Immature natural killer cell (primary cell): ENCODE measurements around the gene AAMDC. TPM values are rescaled to one million over a fixed set of nuclear protein-coding genes. Genes with fewer than 3 reads are reported as not detected.
A peak's percentile ranks its signal among the peaks of the same experiment; 100 is the strongest.

Experiments used
- DNase-seq, 3 donors: peaks; one replicate each; pipeline ENCODE4 v3.0.0; 2022; ENCODE audit warnings: mixed read lengths in 1 of 3
- H3K27ac Mint-ChIP-seq, 6 donors: one replicate each; pipeline ENCODE4 v1.8.0; 2020; ENCODE audit warnings: mixed read lengths in 6 of 6, mild to moderate bottlenecking in 5 of 6, inconsistent platforms in 4 of 6, moderate library complexity in 3 of 6
- H3K27me3 Mint-ChIP-seq, 3 donors: one replicate each; pipeline ENCODE4 v1.8.0; 2020 to 2021; ENCODE audit warnings: low read depth in 3 of 3, mild to moderate bottlenecking in 3 of 3, mixed read lengths in 3 of 3, moderate library complexity in 3 of 3, inconsistent platforms in 1 of 3
- H3K36me3 Mint-ChIP-seq, 3 donors: one replicate each; pipeline ENCODE4 v1.8.0; 2020; ENCODE audit warnings: mixed read lengths in 3 of 3, inconsistent platforms in 2 of 3, mild to moderate bottlenecking in 2 of 3
- H3K4me1 Mint-ChIP-seq, 2 donors: one replicate each; pipeline ENCODE4 v1.8.0; 2020; ENCODE audit warnings: inconsistent platforms in 2 of 2, mild to moderate bottlenecking in 2 of 2, mixed read lengths in 2 of 2, moderate library complexity in 1 of 2
- H3K4me3 Mint-ChIP-seq, 5 donors: one replicate each; pipeline ENCODE4 v1.8.0; 2020; ENCODE audit warnings: mild to moderate bottlenecking in 5 of 5, mixed read lengths in 5 of 5, inconsistent platforms in 3 of 5, moderate library complexity in 3 of 5
- H3K9me3 Mint-ChIP-seq, 6 donors: one replicate each; pipeline ENCODE4 v1.8.0; 2020; ENCODE audit warnings: mild to moderate bottlenecking in 6 of 6, mixed read lengths in 6 of 6, inconsistent platforms in 4 of 6, moderate library complexity in 3 of 6
- polyA plus RNA-seq, 3 donors: library from polyadenylated mRNA; unstranded; fragments of 300-500 nt; fragmentation: Illumina TruSeq; gene quantifications; one replicate each; pipeline ENCODE4 v1.2.3, GENCODE V29; 2021

The AAMDC gene
- polyA plus RNA-seq: 10 to 100 TPM; 14.8 to 23.7 (median 18.1) TPM

GRCh38 chr11:77820565-77821348 lies at the start of gene AAMDC, which contains the start of gene RSF1:
TSS of gene AAMDC (plus strand) at chr11:77821144. CDS start at chr11:77842497, 21,353 bp downstream.
TSS of gene RSF1 (minus strand) at chr11:77820722. CDS start at chr11:77820714, 8 bp downstream.
- peaks cover 37 to 50% of the 10 kb centered on the region in 2 donors for H3K4me1 Mint-ChIP-seq
- peak within 1 kb of the TSS; percentile 97 to 100 (median 99) for H3K4me3 Mint-ChIP-seq
- no peaks in the 10 kb centered on the region for H3K9me3 Mint-ChIP-seq
- peak within 1 kb of the TSS; percentile 85 to 97 (median 94) for H3K27ac Mint-ChIP-seq
- DNase-seq: peak; percentile 94 to 97 (median 96)
- peaks cover 2 to 14% (median 5%) of the 10 kb centered on the region in 3 donors for H3K27me3 Mint-ChIP-seq
- H3K36me3 Mint-ChIP-seq: no peaks in the 10 kb centered on the region

- Mint-ChIP-seq H3K9me3 (no peaks in the 10 kb centered on the region), H3K36me3 (no peaks in the 10 kb centered on the region), H3K27me3 (peaks cover 0 to 2% (median 0%) of the 10 kb centered on the region in 3 donors), H3K4me1 (peaks cover 51 to 67% of the 10 kb centered on the region in 2 donors), H3K27ac (peak overlapping the region in 1 of 6 donors; percentile 29), H3K4me3 (no peak overlapping the region)
- DNase-seq: no peak
These were observed 45.0 kb upstream of the AAMDC start for GRCh38 chr11:77775936-77776335.

GRCh38 chr11:77776455-77776854 lies 44.5 kb upstream of the AAMDC start:
- peak in 2 of 3 donors; percentile 3 to 17 for DNase-seq
- Mint-ChIP-seq H3K4me1 (peaks cover 48 to 64% of the 10 kb centered on the region in 2 donors), H3K27ac (no peak overlapping the region)

DNA sequence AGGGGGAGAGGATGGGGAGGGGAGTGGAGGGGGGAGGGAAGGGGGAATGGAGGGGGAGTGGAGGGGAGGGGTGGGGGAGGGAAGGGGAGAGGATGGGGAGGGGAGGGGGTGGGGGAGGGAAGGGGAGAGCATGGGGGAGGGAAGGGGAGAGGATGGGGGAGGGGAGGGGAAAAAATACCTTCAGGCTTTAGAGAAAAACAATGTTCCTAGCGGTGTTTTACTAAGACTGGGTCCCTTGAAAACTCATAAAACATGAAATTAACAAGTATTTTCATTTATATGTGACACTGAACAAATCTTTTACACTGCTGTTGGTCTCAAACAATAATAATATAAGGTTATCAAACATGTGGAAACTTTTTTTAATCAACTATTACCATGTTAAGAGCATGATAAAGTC lies 42.8 kb upstream of the AAMDC start:
- no peaks in the 10 kb centered on the region for H3K36me3 Mint-ChIP-seq
- DNase-seq: no peak
- H3K27ac Mint-ChIP-seq: peak overlapping the region in 2 of 6 donors; percentile 10 to 54
- H3K27me3 Mint-ChIP-seq: peaks cover 0 to 2% (median 0%) of the 10 kb centered on the region in 3 donors
- H3K4me1 Mint-ChIP-seq: peaks cover 39 to 61% of the 10 kb centered on the region in 2 donors
- no peaks in the 10 kb centered on the region for H3K9me3 Mint-ChIP-seq
- H3K4me3 Mint-ChIP-seq: no peak overlapping the region

More at GRCh38 chr11:77776455-77776854, 44.5 kb upstream of the AAMDC start:
- Mint-ChIP-seq H3K27me3 (peaks cover 0 to 2% (median 0%) of the 10 kb centered on the region in 3 donors), H3K4me3 (no peak overlapping the region), H3K36me3 (no peaks in the 10 kb centered on the region), H3K9me3 (no peaks in the 10 kb centered on the region)

GRCh38 chr11:77778549-77778948 lies 42.4 kb upstream of the AAMDC start:
- no peaks in the 10 kb centered on the region for H3K36me3 Mint-ChIP-seq
- H3K27me3 Mint-ChIP-seq: peaks cover 0 to 2% (median 0%) of the 10 kb centered on the region in 3 donors
- H3K4me3 Mint-ChIP-seq: no peak overlapping the region
- DNase-seq: no peak
- no peaks in the 10 kb centered on the region for H3K9me3 Mint-ChIP-seq
- peaks cover 37 to 60% of the 10 kb centered on the region in 2 donors for H3K4me1 Mint-ChIP-seq
- peak overlapping the region in 4 of 6 donors; percentile 10 to 70 (median 53) for H3K27ac Mint-ChIP-seq

DNA sequence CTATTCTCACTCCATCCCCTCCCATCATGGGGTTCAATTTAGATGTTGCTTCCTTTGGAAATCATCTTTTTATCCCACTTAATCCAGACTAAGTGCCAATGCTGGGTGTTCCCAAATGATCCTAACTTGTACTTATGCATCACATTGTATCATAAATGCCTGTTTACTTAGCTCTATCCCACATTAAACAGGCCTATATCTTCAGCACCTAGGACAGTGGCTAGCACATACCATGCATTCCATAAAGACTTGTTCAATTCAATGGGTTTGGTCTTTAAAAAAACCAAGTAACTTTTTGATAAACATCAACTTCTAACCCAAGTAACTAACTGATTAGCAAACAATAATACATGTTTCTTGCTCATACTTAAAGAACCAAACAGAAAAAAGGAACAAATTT lies 41.0 kb upstream of the AAMDC start:
- no peaks in the 10 kb centered on the region for H3K36me3 Mint-ChIP-seq
- peaks cover 0 to 2% (median 0%) of the 10 kb centered on the region in 3 donors for H3K27me3 Mint-ChIP-seq
- peaks cover 39 to 66% of the 10 kb centered on the region in 2 donors for H3K4me1 Mint-ChIP-seq
- DNase-seq: no peak
- H3K4me3 Mint-ChIP-seq: no peak overlapping the region
- no peaks in the 10 kb centered on the region for H3K9me3 Mint-ChIP-seq
- H3K27ac Mint-ChIP-seq: peak overlapping the region in 2 of 6 donors; percentile 16 to 45

DNA sequence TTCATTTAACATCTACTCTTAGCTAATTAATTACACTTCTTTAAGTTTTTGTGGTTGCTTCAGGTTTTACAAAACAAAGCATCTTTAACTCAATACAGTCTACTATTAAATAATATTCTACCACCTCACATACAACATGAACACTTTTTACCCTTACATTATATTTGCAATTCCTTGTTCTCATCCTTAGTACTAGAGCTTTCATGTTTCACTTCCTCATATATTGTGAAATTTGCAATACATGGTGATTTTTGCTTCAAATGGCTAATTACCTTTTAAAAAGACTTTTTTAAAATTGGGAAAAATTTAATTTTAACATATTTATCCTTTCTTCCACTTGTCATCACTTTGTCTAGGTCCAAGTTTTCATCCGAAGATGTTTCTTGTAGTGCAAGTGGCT lies 37.9 kb upstream of the AAMDC start:
- no peaks in the 10 kb centered on the region for H3K36me3 Mint-ChIP-seq
- H3K27ac Mint-ChIP-seq: peak overlapping the region in 1 of 6 donors; percentile 1
- no peaks in the 10 kb centered on the region for H3K9me3 Mint-ChIP-seq
- H3K4me1 Mint-ChIP-seq: peaks cover 48 to 78% of the 10 kb centered on the region in 2 donors
- peaks cover 0 to 2% (median 0%) of the 10 kb centered on the region in 3 donors for H3K27me3 Mint-ChIP-seq
- no peak overlapping the region for H3K4me3 Mint-ChIP-seq
- no peak for DNase-seq

GRCh38 chr11:77784572-77784971 lies 36.4 kb upstream of the AAMDC start:
- Mint-ChIP-seq H3K4me3 (no peak overlapping the region), H3K9me3 (no peaks in the 10 kb centered on the region), H3K27ac (no peak overlapping the region), H3K27me3 (peaks cover 0 to 3% (median 0%) of the 10 kb centered on the region in 3 donors), H3K4me1 (peaks cover 58 to 83% of the 10 kb centered on the region in 2 donors), H3K36me3 (no peaks in the 10 kb centered on the region)
- DNase-seq: no peak

DNA sequence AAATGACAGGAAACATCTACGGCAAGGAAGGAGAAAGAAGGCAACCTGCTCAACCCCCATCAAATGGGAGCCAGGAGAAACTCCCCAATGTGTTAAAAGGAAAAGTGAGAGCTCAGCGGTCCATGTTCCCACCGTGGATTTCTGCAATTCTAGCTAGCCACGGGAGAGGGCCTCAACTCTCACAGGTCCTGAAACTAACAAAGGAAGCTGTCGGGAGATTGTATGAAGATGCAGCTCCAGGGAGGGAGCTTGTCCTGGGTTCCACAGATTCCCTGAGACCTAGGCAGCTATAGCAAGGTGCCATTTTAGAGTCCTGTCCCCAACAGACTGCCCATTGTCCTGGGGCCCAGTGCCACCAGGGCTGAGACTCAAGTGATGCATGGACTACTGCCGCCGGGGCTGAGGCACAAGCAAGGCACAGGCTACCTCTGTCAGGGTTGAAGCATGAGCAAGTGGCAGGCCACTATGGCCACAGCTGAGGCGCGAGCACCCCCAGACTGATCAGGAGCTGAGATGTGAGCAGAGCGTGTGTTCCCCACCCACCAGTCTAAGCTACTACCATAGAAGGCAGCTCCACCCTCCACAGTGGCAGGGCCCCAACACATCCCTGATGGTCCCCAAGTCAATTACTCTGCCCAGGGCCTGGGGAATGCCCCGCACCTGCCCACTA lies 31.7 kb upstream of the AAMDC start:
- peak overlapping the region in 3 of 5 donors; percentile 1 to 71 (median 9) for H3K4me3 Mint-ChIP-seq
- H3K27me3 Mint-ChIP-seq: peaks cover 0 to 3% (median 2%) of the 10 kb centered on the region in 3 donors
- no peak for DNase-seq
- peaks cover 0 to 20% (median 8%) of the 10 kb centered on the region in 3 donors for H3K36me3 Mint-ChIP-seq
- peak overlapping the region; percentile 43 to 86 (median 82) for H3K27ac Mint-ChIP-seq
- no peaks in the 10 kb centered on the region for H3K9me3 Mint-ChIP-seq
- peaks cover 87 to 95% of the 10 kb centered on the region in 2 donors for H3K4me1 Mint-ChIP-seq

GRCh38 chr11:77789731-77790476 lies 31.0 kb upstream of the AAMDC start:
- Mint-ChIP-seq H3K27ac (peak overlapping the region; percentile 43 to 86 (median 62)), H3K4me1 (peaks cover 86 to 95% of the 10 kb centered on the region in 2 donors), H3K36me3 (peaks cover 0 to 20% (median 8%) of the 10 kb centered on the region in 3 donors), H3K4me3 (no peak overlapping the region), H3K27me3 (peaks cover 0 to 3% (median 2%) of the 10 kb centered on the region in 3 donors), H3K9me3 (no peaks in the 10 kb centered on the region)
- no peak for DNase-seq

- no peak for DNase-seq
- peak overlapping the region in 1 of 6 donors; percentile 60 for H3K27ac Mint-ChIP-seq
- H3K27me3 Mint-ChIP-seq: peaks cover 0 to 3% (median 2%) of the 10 kb centered on the region in 3 donors
- H3K4me3 Mint-ChIP-seq: no peak overlapping the region
- no peaks in the 10 kb centered on the region for H3K9me3 Mint-ChIP-seq
- H3K4me1 Mint-ChIP-seq: peaks cover 96 to 99% of the 10 kb centered on the region in 2 donors
- peaks cover 0 to 20% (median 8%) of the 10 kb centered on the region in 3 donors for H3K36me3 Mint-ChIP-seq
These were observed 29.6 kb upstream of the AAMDC start for GRCh38 chr11:77791301-77791700.

GRCh38 chr11:77793972-77794371 lies 27.0 kb upstream of the AAMDC start:
- Mint-ChIP-seq H3K27ac (peak overlapping the region in 2 of 6 donors; percentile 10 to 20), H3K27me3 (peaks cover 2 to 3% (median 2%) of the 10 kb centered on the region in 3 donors), H3K4me1 (peaks cover 92 to 99% of the 10 kb centered on the region in 2 donors), H3K36me3 (peaks cover 0 to 20% (median 8%) of the 10 kb centered on the region in 3 donors), H3K9me3 (no peaks in the 10 kb centered on the region), H3K4me3 (peak overlapping the region in 1 of 5 donors; percentile 5)
- no peak for DNase-seq

DNA sequence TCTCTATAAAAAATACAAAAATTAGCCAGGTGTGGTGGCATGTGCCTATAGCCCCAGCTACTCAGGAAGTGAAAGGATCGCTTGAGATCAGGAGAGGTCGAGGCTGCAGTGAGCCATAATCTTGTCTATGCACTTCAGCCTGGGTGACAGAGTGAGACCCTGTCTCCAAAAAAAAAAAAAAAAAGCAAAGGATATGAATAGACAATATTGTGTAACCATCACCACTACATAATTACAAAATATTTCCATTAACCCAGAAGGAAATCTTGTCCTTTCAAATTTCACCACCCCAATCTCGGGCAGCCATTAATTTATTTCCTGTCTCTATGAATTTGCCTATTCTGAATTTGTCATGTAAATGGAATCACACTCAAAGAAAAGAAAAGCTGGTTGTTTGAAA lies 21.6 kb upstream of the AAMDC start:
- peak overlapping the region in 1 of 5 donors; percentile 13 for H3K4me3 Mint-ChIP-seq
- peak overlapping the region in 5 of 6 donors; percentile 10 to 62 (median 56) for H3K27ac Mint-ChIP-seq
- peaks cover 78 to 93% of the 10 kb centered on the region in 2 donors for H3K4me1 Mint-ChIP-seq

More for the DNA sequence above, 21.6 kb upstream of the AAMDC start:
- peaks cover 0 to 3% (median 0%) of the 10 kb centered on the region in 3 donors for H3K27me3 Mint-ChIP-seq
- H3K36me3 Mint-ChIP-seq: no peaks in the 10 kb centered on the region
- DNase-seq: no peak
- H3K9me3 Mint-ChIP-seq: no peaks in the 10 kb centered on the region
